Adipocyte (in vitro differentiated cells): ENCODE results near the gene RASGEF1C.

Source experiments
- DNase-seq: peaks from one replicate; pipeline ENCODE4 v3.0.0-alpha.2; 2015; ENCODE audit warnings: low read depth
- H3K27me3 ChIP-seq: replicated peaks from 2 replicates; pipeline ENCODE4 v1.7.0; 2013; ENCODE audit warnings: mild to moderate bottlenecking, low read length, moderate library complexity; ENCODE audit not compliant: control insufficient read depth, insufficient read depth
- H3K36me3 ChIP-seq: 2 replicates; pipeline ENCODE4 v1.7.0; 2013; ENCODE audit warnings: low read length, mild to moderate bottlenecking, moderate library complexity; ENCODE audit not compliant: control insufficient read depth, insufficient read depth, severe bottlenecking
- H3K4me1 ChIP-seq: 2 replicates; pipeline ENCODE4 v1.7.0; 2013; ENCODE audit warnings: mild to moderate bottlenecking, low read length, moderate library complexity; ENCODE audit not compliant: control insufficient read depth, insufficient read depth
- H3K4me3 ChIP-seq: 2 replicates; pipeline ENCODE4 v1.7.0; 2013; ENCODE audit warnings: mild to moderate bottlenecking, low read length, moderate library complexity
- H3K9ac ChIP-seq: 2 replicates; pipeline ENCODE4 v1.7.0; 2013; ENCODE audit warnings: mild to moderate bottlenecking, low read length, moderate library complexity
- H3K9me3 ChIP-seq: 2 replicates; pipeline ENCODE4 v1.7.0; 2013; ENCODE audit warnings: mild to moderate bottlenecking, low read length, moderate library complexity; ENCODE audit not compliant: control insufficient read depth

Gene RASGEF1C

DNA sequence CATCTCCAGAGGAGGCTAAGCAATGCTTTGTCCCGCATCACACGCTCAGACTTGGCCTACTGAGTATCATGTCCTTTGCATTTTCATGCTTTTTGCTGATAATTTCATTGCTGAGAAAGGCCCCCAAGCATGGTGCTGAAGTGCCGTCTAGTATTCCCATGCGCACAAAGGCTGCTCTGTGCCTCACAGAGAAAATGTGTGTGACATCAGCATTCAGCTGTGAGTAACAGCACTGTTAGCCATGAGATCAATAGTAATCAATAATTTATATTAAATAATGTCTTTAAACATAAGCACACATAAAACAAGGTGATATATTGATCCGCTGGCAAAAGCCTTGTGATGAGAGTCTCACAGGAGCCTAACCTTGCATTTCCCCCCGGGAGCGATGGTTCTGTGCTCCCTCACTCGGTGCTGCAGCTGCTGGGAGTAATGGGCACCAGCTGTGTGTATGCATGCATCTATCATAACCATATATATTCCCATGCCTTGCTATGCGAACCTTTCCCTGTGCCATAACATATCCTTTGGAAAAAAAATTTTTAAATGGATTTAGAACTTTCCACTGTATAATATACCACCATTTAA is 87.1 kb downstream of the RASGEF1C start:
- Histone ChIP-seq H3K36me3 (no peaks in the 10 kb centered on the region), H3K4me3 (no peak overlapping the region), H3K4me1 (peaks cover 3% of the 10 kb centered on the region), H3K27me3 (peaks cover 48% of the 10 kb centered on the region), H3K9ac (no peak overlapping the region), H3K9me3 (no peaks in the 10 kb centered on the region)
- DNase-seq, result no peak

DNA sequence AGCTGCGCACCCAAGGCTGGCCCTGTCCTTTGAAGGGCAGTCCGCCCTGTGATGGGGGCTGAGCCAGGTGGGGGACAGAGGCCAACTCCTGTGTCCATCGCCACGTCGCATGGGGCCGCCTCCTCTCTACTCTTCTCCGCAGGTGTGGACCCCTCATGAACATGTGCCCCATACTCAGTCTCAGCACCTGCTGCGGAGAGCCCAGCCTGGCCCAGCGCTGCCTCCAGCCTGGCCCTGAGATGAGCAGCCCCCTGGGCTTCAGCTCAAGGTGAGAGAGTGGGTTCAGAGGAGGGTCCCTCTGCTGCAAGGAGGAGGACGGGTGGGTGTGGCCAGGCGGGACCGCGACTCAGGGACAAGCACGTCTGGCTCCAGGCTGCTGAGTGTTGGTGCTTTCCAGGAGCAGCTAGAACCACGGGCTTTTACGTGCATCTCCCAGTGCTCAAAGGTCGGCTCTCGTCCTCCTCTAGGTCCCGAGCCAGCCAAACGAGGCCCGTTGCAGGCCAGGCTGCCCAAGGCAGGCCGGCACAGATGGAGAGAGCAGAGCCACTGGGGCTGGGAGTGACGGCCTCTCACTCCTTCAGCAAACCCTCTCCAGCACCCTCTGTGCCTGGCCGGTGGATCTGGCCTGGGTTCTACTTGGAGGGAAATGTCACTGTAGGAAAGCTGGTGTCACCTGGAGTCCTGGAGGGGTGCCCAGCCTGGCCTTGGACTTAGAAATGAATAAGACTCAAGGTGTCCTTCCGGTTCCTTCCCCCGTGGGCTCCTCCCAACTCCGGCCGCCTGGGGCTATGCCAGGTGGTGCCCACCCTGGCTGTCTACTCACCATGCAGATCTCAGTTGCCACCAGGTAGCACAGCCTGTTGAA is 88.5 kb downstream of the RASGEF1C start:
- Histone ChIP-seq H3K36me3 (no peaks in the 10 kb centered on the region), H3K4me1 (no peaks in the 10 kb centered on the region), H3K9ac (no peak overlapping the region), H3K9me3 (no peaks in the 10 kb centered on the region), H3K4me3 (no peak overlapping the region), H3K27me3 (peaks cover 46% of the 10 kb centered on the region)
- DNase-seq, result no peak

- no peak overlapping the region for H3K4me3 ChIP-seq
- no peaks in the 10 kb centered on the region for H3K36me3 ChIP-seq
- no peaks in the 10 kb centered on the region for H3K9me3 ChIP-seq
- no peak overlapping the region for H3K9ac ChIP-seq
- DNase-seq, result no peak
- no peaks in the 10 kb centered on the region for H3K4me1 ChIP-seq
- H3K27me3 ChIP-seq, result peaks cover 42% of the 10 kb centered on the region
Observed at GRCh38 chr5:180119903-180120236, 89.1 kb downstream of the RASGEF1C start.

- Histone ChIP-seq H3K4me1 (no peaks in the 10 kb centered on the region), H3K4me3 (no peak overlapping the region), H3K9ac (no peak overlapping the region), H3K27me3 (peaks cover 36% of the 10 kb centered on the region), H3K9me3 (no peaks in the 10 kb centered on the region), H3K36me3 (no peaks in the 10 kb centered on the region)
- DNase-seq, result no peak
Observed at GRCh38 chr5:180119031-180119902, 89.7 kb downstream of the RASGEF1C start.

- Histone ChIP-seq H3K36me3 (no peaks in the 10 kb centered on the region), H3K4me3 (no peak overlapping the region), H3K27me3 (peaks cover 27% of the 10 kb centered on the region), H3K9me3 (no peaks in the 10 kb centered on the region), H3K9ac (no peak overlapping the region), H3K4me1 (no peaks in the 10 kb centered on the region)
- no peak for DNase-seq
Observed at GRCh38 chr5:180118391-180118791, 90.6 kb downstream of the RASGEF1C start.

DNA sequence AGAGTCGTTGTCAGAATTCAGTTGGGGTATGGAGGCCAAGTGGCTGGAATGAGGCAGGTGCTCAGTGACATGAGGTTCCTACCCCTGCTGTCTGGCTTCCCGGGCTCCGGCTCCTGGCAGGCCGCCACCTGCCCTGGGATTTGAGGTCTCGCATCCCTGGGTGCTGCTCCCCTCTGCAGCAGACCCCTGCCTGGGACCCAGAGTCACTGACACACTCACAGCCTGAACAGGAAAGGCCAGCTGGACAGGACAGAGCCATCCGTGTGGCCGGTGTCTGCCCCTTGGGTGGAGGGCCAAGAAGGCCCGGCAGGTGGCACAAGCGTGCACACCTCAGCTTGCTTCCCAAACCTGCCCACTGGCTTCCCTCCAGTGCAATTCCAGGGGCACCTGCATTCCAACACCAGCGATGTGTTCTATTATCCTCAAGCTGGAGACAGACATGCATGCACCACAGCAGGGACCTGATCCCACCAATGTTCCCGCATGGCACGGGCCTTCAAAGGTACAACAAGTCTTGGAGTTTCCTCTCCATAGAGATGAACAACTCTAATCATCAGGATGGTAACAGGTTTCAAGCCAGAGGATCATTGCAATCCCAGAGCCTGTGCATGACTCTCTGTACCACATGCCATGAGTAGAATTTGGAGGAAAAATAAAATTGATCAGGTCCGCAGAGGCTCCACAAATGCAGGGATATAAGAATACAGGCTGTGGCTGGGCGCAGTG is 91.8 kb downstream of the RASGEF1C start:
- no peak overlapping the region for H3K9ac ChIP-seq
- H3K36me3 ChIP-seq, result no peaks in the 10 kb centered on the region
- no peak for DNase-seq
- peaks cover 20% of the 10 kb centered on the region for H3K27me3 ChIP-seq
- no peak overlapping the region for H3K4me3 ChIP-seq
- no peaks in the 10 kb centered on the region for H3K9me3 ChIP-seq
- H3K4me1 ChIP-seq, result no peaks in the 10 kb centered on the region

GRCh38 chr5:180116077-180116999 is 92.7 kb downstream of the RASGEF1C start:
- Histone ChIP-seq H3K9ac (no peak overlapping the region), H3K4me3 (no peak overlapping the region), H3K36me3 (no peaks in the 10 kb centered on the region), H3K9me3 (no peaks in the 10 kb centered on the region), H3K27me3 (peaks cover 17% of the 10 kb centered on the region), H3K4me1 (no peaks in the 10 kb centered on the region)
- DNase-seq, result no peak

DNA sequence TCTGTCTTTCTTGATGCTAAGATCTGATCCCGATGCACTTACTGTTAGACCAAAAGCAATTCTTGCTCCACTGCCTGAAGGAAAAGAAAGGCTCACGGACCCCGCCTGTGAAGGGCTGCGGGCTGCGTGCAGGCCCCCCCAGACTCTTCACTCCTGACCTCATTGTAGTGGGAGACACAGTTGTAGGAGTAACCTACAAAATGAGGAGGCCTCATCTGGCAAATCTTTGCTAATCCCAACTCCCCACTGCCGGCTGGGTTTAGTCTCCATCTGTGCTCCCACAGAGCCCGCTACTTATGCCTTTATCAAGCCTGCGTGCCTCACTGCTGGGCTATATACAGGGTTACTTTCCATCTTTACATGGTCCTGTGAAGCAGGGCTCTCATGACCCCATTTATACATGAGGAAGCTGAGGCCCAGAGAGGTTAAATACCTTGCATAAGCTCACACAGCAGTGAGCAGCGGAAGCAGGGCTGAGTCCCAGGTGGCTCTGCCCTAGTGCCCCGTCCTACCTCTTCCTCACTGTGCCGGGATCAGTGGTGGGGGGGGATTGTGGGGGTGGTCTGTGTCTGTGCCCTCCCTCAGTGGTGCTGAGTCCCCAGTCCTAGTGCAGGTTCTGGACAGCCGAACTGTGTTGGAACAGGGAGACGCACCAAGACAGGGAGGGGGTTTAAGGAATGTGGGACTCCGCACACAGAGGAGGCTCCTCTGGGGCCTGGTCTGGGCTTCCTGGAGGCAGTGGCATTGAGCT is 93.5 kb downstream of the RASGEF1C start:
- H3K9ac ChIP-seq, result no peak overlapping the region
- no peaks in the 10 kb centered on the region for H3K9me3 ChIP-seq
- no peak overlapping the region for H3K4me3 ChIP-seq
- no peaks in the 10 kb centered on the region for H3K36me3 ChIP-seq
- DNase-seq, result no peak
- H3K4me1 ChIP-seq, result no peaks in the 10 kb centered on the region
- peaks cover 22% of the 10 kb centered on the region for H3K27me3 ChIP-seq

DNA sequence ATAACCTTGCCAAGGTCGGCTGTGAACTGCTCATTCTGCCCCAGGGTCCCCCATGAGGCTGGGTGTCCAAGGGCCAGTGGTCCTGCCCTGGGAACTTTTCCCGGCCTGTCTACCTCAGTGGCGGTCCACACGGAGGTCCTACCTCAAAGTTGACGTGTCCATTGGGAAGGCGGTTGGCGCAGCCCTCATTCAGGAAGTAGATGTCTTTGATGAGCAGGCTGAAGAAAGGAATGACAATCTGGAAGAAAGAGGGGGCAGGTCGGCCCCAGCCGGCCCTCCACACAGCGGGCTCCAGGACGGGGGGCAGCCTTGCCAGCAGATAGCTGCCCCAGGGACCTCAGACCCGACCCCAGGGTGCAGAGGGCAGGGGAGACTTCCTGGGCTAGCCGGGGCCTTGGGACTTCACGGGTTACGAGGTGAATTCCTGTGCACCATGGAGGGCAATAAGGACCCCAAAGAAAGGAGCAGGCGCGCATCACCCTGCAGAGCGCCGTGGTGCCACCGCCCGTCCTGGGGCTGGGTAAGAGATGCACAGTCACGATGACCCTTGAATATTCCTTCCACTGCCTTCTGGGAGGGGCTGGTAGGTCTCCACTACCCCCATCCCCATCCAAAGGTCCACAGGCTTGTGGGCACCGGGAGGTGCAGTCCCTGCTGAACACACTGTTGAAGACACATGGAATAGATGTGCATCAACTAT is 94.6 kb downstream of the RASGEF1C start:
- Histone ChIP-seq H3K9me3 (no peaks in the 10 kb centered on the region), H3K27me3 (peaks cover 21% of the 10 kb centered on the region), H3K36me3 (no peaks in the 10 kb centered on the region), H3K4me3 (no peak overlapping the region), H3K9ac (no peak overlapping the region), H3K4me1 (no peaks in the 10 kb centered on the region)
- no peak for DNase-seq
